Fibroblast of lung (primary cell): ENCODE data around the gene ADAMTS3. TPM values are rescaled to one million over a fixed set of nuclear protein-coding genes. Genes with fewer than 3 reads are reported as not detected.

Source experiments
- DNase-seq, 2 donors: peaks; one replicate each; pipeline versions ENCODE4 v3.0.0 to v3.0.0-alpha.2; 2010; ENCODE audit warnings: low read depth in 2 of 2
- H2AFZ ChIP-seq: 2 replicates; pipeline ENCODE4 v1.5.1; 2012; ENCODE audit warnings: low read length, control low read depth, inconsistent platforms
- H3K27ac ChIP-seq: 2 replicates; pipeline ENCODE4 v1.5.1; 2011; ENCODE audit warnings: low read length, control low read depth; ENCODE audit not compliant: insufficient read depth
- H3K27me3 ChIP-seq: 2 replicates; pipeline ENCODE4 v1.5.1; 2011; ENCODE audit warnings: mild to moderate bottlenecking, low read length; ENCODE audit not compliant: control insufficient read depth, insufficient read depth
- H3K36me3 ChIP-seq: 2 replicates; pipeline ENCODE4 v1.5.1; 2011; ENCODE audit warnings: low read length; ENCODE audit not compliant: control insufficient read depth, insufficient read depth
- H3K4me1 ChIP-seq: 2 replicates; pipeline ENCODE4 v1.5.1; 2011; ENCODE audit warnings: low read length; ENCODE audit not compliant: control insufficient read depth, insufficient read depth; ENCODE audit errors: extremely low read depth
- H3K4me2 ChIP-seq: 2 replicates; pipeline ENCODE4 v1.5.1; 2011; ENCODE audit warnings: low read length, control low read depth; ENCODE audit not compliant: insufficient read depth; ENCODE audit errors: extremely low read depth
- H3K4me3 ChIP-seq, 4 experiments: fragments of 200-600 bp in 1 of 4; sonication (generic) in 1 of 4; replicated peaks in 1 of 4; 2 replicates each; pipeline ENCODE4 v1.5.1; 2011 to 2016; ENCODE audit warnings: low read length in 4 of 4, low read depth in 3 of 4, mild to moderate bottlenecking in 3 of 4, control low read depth in 2 of 4, inconsistent platforms in 1 of 4, mixed read lengths in 1 of 4; ENCODE audit not compliant: insufficient read depth in 1 of 4; ENCODE audit errors: control extremely low read depth in 1 of 4
- H3K79me2 ChIP-seq: 2 replicates; pipeline ENCODE4 v1.5.1; 2012; ENCODE audit warnings: mild to moderate bottlenecking, low read length, inconsistent platforms; ENCODE audit not compliant: control insufficient read depth, insufficient read depth
- H3K9ac ChIP-seq: 2 replicates; pipeline ENCODE4 v1.5.1; 2011; ENCODE audit warnings: mild to moderate bottlenecking, low read length, control low read depth; ENCODE audit not compliant: insufficient read depth
- H3K9me3 ChIP-seq: 2 replicates; pipeline ENCODE4 v1.5.1; 2012; ENCODE audit warnings: low read depth, low read length; ENCODE audit not compliant: control insufficient read depth, insufficient read depth
- H4K20me1 ChIP-seq: 2 replicates; pipeline ENCODE4 v1.5.1; 2011; ENCODE audit warnings: low read length; ENCODE audit not compliant: control insufficient read depth, insufficient read depth; ENCODE audit errors: extremely low read depth
- CTCF ChIP-seq, 2 donors: IDR thresholded peaks in 1 of 2; conservative IDR thresholded peaks in 1 of 2; 1 replicate in 1 of 2; 2 replicates in 1 of 2; pipeline ENCODE4 v1.5.1; 2011 to 2012; ENCODE audit warnings: low read length in 2 of 2, control low read depth in 1 of 2, inconsistent platforms in 1 of 2, low read depth in 1 of 2, mild to moderate bottlenecking in 1 of 2
- EZH2 ChIP-seq: IDR thresholded peaks from 2 replicates; pipeline ENCODE4 v1.5.1; 2012; ENCODE audit warnings: low read length, control low read depth, mild to moderate bottlenecking; ENCODE audit errors: missing control alignments
- polyA plus RNA-seq, 2 donors: library from polyadenylated mRNA; depleted of rRNA in 1 of 2; stranded (reverse) in 1 of 2; unstranded in 1 of 2; fragments of >200 nt; gene quantifications; 2 replicates each; pipeline ENCODE4 v1.2.1, GENCODE V29; 2011 to 2012; ENCODE audit warnings: missing spikeins in 1 of 2
- total RNA-seq: library from RNA; depleted of rRNA; stranded (reverse); fragments of >200 nt; gene quantifications from 2 replicates; pipeline ENCODE4 v1.2.1, GENCODE V29; 2014

ADAMTS3 gene
- total and polyA plus RNA-seq, 2 donors (not counting 1 experiment from before 2014, with no cell fraction given) = 0.86 to 2.1 TPM

- H3K9ac ChIP-seq = no peak overlapping the region
- no peak overlapping the region for H2AFZ ChIP-seq
- H3K9me3 ChIP-seq = no peaks in the 10 kb centered on the region
- no peak overlapping the region for H3K27ac ChIP-seq
- H3K79me2 ChIP-seq = no peaks in the 10 kb centered on the region
- H3K27me3 ChIP-seq = peaks cover 3% of the 10 kb centered on the region
- no peak overlapping the region for H3K4me2 ChIP-seq
- no peaks in the 10 kb centered on the region for H3K4me1 ChIP-seq
- TF ChIP-seq EZH2 (no peak), CTCF (conservative IDR thresholded peaks at IDR 0.05 in 1 of 2, IDR thresholded peaks at IDR 0.05 in 1 of 2; ENCODE audit: low read depth in 1 of 2, low read length in 2 of 2) (no peak)
- H3K36me3 ChIP-seq = no peaks in the 10 kb centered on the region
- no peak overlapping the region for H3K4me3 ChIP-seq
- no peaks in the 10 kb centered on the region for H4K20me1 ChIP-seq
- DNase-seq = no peak
Measured at GRCh38 chr4:72587334-72587733, 18.3 kb upstream of the ADAMTS3 start.

- H3K79me2 ChIP-seq = no peaks in the 10 kb centered on the region
- no peaks in the 10 kb centered on the region for H3K36me3 ChIP-seq
- H4K20me1 ChIP-seq = no peaks in the 10 kb centered on the region
- DNase-seq = no peak
- no peak overlapping the region for H3K4me2 ChIP-seq
- TF ChIP-seq CTCF (conservative IDR thresholded peaks at IDR 0.05 in 1 of 2, IDR thresholded peaks at IDR 0.05 in 1 of 2; ENCODE audit: low read depth in 1 of 2, low read length in 2 of 2) (no peak), EZH2 (no peak)
- no peaks in the 10 kb centered on the region for H3K4me1 ChIP-seq
- H3K4me3 ChIP-seq = no peak overlapping the region
- H3K9me3 ChIP-seq = no peaks in the 10 kb centered on the region
- no peak overlapping the region for H3K9ac ChIP-seq
- H2AFZ ChIP-seq = no peak overlapping the region
- no peak overlapping the region for H3K27ac ChIP-seq
- peaks cover 3% of the 10 kb centered on the region for H3K27me3 ChIP-seq
Measured at GRCh38 chr4:72582853-72583252, 13.8 kb upstream of the ADAMTS3 start.

- Histone ChIP-seq H3K4me1 (no peaks in the 10 kb centered on the region), H2AFZ (no peak overlapping the region), H4K20me1 (no peaks in the 10 kb centered on the region), H3K9ac (no peak overlapping the region), H3K27me3 (no peaks in the 10 kb centered on the region), H3K36me3 (no peaks in the 10 kb centered on the region), H3K4me3 (no peak overlapping the region), H3K79me2 (no peaks in the 10 kb centered on the region), H3K9me3 (no peaks in the 10 kb centered on the region), H3K27ac (no peak overlapping the region), H3K4me2 (no peak overlapping the region)
- TF ChIP-seq EZH2 (no peak), CTCF (conservative IDR thresholded peaks at IDR 0.05 in 1 of 2, IDR thresholded peaks at IDR 0.05 in 1 of 2; ENCODE audit: low read depth in 1 of 2, low read length in 2 of 2) (no peak)
- DNase-seq = no peak
Measured at GRCh38 chr4:72577211-72577610, 8.2 kb upstream of the ADAMTS3 start.
